Measurements from ENCODE around the gene SYNJ1. TPM values are rescaled to one million over a fixed set of nuclear protein-coding genes. Genes with fewer than 3 reads are reported as not detected.

Gene SYNJ1
- total RNA-seq, 1 experiment from 2014 or later = 4.2 TPM

GRCh38 chr21:32587120-32587519 lies 140.7 kb downstream of the SYNJ1 start:
- Mint-ChIP-seq H3K27me3 (ENCODE audit: low read depth) (no peaks in the 10 kb centered on the region), H3K9me3 (no peaks in the 10 kb centered on the region), H3K27ac (no peak overlapping the region), H3K4me3 (no peak overlapping the region), H3K4me1 (peaks cover 5% of the 10 kb centered on the region), H3K36me3 (no peaks in the 10 kb centered on the region)
- ATAC-seq (no peak), DNase-seq (ENCODE audit: low spot score) (no peak)
- CTCF ChIA-PET = interaction anchor here (0.9 to 2.2 kb wide), 3 partner anchors 14 to 184 kb away, joined by 3 to 15 read pairs (median 4); no protein-coding TSS in a partner anchor
- POLR2A ChIA-PET = no interaction called here
- TF ChIP-seq HMGA2 (CRISPR knock-in tag; IDR thresholded peaks at IDR 0.05) (no peak), EMX1 (CRISPR knock-in tag; IDR thresholded peaks at IDR 0.05) (no peak), ZNF263 (CRISPR knock-in tag; IDR thresholded peaks at IDR 0.05; ENCODE audit: low read depth) (no peak), TP53 (CRISPR knock-in tag; IDR thresholded peaks at IDR 0.05) (no peak), ZNF317 (CRISPR knock-in tag; IDR thresholded peaks at IDR 0.05; ENCODE audit: borderline replicate concordance, low read depth) (no peak), RELA (CRISPR knock-in tag; IDR thresholded peaks at IDR 0.05; ENCODE audit: borderline replicate concordance) (no peak), ELF4 (CRISPR knock-in tag; IDR thresholded peaks at IDR 0.05; ENCODE audit: low read depth) (no peak), NR2C2 (CRISPR knock-in tag; IDR thresholded peaks at IDR 0.05) (no peak), ATF6 (CRISPR knock-in tag; IDR thresholded peaks at IDR 0.05) (no peak), JUN (CRISPR knock-in tag; IDR thresholded peaks at IDR 0.05) (no peak), GTF2I (CRISPR knock-in tag; conservative IDR thresholded peaks at IDR 0.05) (no peak), ZNF232 (CRISPR knock-in tag; IDR thresholded peaks at IDR 0.05) (no peak), PRRX2 (CRISPR knock-in tag; IDR thresholded peaks at IDR 0.05) (no peak), MXD4 (CRISPR knock-in tag; IDR thresholded peaks at IDR 0.05; ENCODE audit: borderline replicate concordance) (no peak), ZNF532 (CRISPR knock-in tag; IDR thresholded peaks at IDR 0.05; ENCODE audit: borderline replicate concordance) (no peak)
- TF ChIP-seq, protein P1, sequence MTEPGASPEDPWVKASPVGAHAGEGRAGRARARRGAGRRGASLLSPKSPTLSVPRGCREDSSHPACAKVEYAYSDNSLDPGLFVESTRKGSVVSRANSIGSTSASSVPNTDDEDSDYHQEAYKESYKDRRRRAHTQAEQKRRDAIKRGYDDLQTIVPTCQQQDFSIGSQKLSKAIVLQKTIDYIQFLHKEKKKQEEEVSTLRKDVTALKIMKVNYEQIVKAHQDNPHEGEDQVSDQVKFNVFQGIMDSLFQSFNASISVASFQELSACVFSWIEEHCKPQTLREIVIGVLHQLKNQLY (CRISPR knock-in tag; IDR thresholded peaks at IDR 0.05) = no peak
- TF ChIP-seq, protein P2, sequence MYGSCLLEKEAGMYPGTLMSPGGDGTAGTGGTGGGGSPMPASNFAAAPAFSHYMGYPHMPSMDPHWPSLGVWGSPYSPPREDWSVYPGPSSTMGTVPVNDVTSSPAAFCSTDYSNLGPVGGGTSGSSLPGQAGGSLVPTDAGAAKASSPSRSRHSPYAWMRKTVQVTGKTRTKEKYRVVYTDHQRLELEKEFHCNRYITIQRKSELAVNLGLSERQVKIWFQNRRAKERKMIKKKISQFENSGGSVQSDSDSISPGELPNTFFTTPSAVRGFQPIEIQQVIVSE (CRISPR knock-in tag; IDR thresholded peaks at IDR 0.05; ENCODE audit: borderline replicate concordance) = no peak
- TF ChIP-seq, protein P3, sequence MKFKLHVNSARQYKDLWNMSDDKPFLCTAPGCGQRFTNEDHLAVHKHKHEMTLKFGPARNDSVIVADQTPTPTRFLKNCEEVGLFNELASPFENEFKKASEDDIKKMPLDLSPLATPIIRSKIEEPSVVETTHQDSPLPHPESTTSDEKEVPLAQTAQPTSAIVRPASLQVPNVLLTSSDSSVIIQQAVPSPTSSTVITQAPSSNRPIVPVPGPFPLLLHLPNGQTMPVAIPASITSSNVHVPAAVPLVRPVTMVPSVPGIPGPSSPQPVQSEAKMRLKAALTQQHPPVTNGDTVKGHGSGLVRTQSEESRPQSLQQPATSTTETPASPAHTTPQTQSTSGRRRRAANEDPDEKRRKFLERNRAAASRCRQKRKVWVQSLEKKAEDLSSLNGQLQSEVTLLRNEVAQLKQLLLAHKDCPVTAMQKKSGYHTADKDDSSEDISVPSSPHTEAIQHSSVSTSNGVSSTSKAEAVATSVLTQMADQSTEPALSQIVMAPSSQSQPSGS (CRISPR knock-in tag; IDR thresholded peaks at IDR 0.05; ENCODE audit: borderline replicate concordance, low read depth) = no peak
- TF ChIP-seq, protein P4, sequence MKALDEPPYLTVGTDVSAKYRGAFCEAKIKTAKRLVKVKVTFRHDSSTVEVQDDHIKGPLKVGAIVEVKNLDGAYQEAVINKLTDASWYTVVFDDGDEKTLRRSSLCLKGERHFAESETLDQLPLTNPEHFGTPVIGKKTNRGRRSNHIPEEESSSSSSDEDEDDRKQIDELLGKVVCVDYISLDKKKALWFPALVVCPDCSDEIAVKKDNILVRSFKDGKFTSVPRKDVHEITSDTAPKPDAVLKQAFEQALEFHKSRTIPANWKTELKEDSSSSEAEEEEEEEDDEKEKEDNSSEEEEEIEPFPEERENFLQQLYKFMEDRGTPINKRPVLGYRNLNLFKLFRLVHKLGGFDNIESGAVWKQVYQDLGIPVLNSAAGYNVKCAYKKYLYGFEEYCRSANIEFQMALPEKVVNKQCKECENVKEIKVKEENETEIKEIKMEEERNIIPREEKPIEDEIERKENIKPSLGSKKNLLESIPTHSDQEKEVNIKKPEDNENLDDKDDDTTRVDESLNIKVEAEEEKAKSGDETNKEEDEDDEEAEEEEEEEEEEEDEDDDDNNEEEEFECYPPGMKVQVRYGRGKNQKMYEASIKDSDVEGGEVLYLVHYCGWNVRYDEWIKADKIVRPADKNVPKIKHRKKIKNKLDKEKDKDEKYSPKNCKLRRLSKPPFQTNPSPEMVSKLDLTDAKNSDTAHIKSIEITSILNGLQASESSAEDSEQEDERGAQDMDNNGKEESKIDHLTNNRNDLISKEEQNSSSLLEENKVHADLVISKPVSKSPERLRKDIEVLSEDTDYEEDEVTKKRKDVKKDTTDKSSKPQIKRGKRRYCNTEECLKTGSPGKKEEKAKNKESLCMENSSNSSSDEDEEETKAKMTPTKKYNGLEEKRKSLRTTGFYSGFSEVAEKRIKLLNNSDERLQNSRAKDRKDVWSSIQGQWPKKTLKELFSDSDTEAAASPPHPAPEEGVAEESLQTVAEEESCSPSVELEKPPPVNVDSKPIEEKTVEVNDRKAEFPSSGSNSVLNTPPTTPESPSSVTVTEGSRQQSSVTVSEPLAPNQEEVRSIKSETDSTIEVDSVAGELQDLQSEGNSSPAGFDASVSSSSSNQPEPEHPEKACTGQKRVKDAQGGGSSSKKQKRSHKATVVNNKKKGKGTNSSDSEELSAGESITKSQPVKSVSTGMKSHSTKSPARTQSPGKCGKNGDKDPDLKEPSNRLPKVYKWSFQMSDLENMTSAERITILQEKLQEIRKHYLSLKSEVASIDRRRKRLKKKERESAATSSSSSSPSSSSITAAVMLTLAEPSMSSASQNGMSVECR (CRISPR knock-in tag; IDR thresholded peaks at IDR 0.05; ENCODE audit: borderline replicate concordance) = no peak
- TF ChIP-seq, protein P5, sequence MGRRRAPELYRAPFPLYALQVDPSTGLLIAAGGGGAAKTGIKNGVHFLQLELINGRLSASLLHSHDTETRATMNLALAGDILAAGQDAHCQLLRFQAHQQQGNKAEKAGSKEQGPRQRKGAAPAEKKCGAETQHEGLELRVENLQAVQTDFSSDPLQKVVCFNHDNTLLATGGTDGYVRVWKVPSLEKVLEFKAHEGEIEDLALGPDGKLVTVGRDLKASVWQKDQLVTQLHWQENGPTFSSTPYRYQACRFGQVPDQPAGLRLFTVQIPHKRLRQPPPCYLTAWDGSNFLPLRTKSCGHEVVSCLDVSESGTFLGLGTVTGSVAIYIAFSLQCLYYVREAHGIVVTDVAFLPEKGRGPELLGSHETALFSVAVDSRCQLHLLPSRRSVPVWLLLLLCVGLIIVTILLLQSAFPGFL (CRISPR knock-in tag; IDR thresholded peaks at IDR 0.05; ENCODE audit: borderline replicate concordance) = no peak
